Mucosa of rectum (tissue), 2 donors: ENCODE data around the gene VPS8.

Source experiments
- H3K27ac ChIP-seq, 2 donors: one replicate each; pipeline ENCODE4 v1.7.0; 2013; ENCODE audit warnings: inconsistent platforms in 2 of 2, low read depth in 2 of 2, low read length in 2 of 2
- H3K27me3 ChIP-seq, 2 donors: one replicate each; pipeline ENCODE4 v1.7.0; 2013; ENCODE audit warnings: low read length in 2 of 2; ENCODE audit not compliant: control insufficient read depth in 2 of 2, insufficient read depth in 2 of 2
- H3K36me3 ChIP-seq, 2 donors: one replicate each; pipeline ENCODE4 v1.7.0; 2013; ENCODE audit warnings: low read length in 2 of 2; ENCODE audit not compliant: control insufficient read depth in 2 of 2, insufficient read depth in 2 of 2
- H3K4me1 ChIP-seq, 2 donors: one replicate each; pipeline ENCODE4 v1.7.0; 2013; ENCODE audit warnings: low read length in 2 of 2, mild to moderate bottlenecking in 1 of 2; ENCODE audit not compliant: control insufficient read depth in 2 of 2, insufficient read depth in 2 of 2
- H3K4me3 ChIP-seq, 2 donors: one replicate each; pipeline ENCODE4 v1.7.0; 2013; ENCODE audit warnings: low read length in 2 of 2
- H3K9ac ChIP-seq, 2 donors: one replicate each; pipeline ENCODE4 v1.7.0; 2013; ENCODE audit warnings: low read length in 2 of 2, low read depth in 1 of 2, mild to moderate bottlenecking in 1 of 2
- H3K9me3 ChIP-seq, 2 donors: one replicate each; pipeline ENCODE4 v1.7.0; 2013; ENCODE audit warnings: low read length in 2 of 2; ENCODE audit not compliant: control insufficient read depth in 2 of 2
- donor health status: healthy.
- donor health status: Normal muscosa, but diverticular disease.

VPS8 gene

GRCh38 chr3:184771301-184772127 lies 40.5 kb upstream of the VPS8 start:
- Histone ChIP-seq H3K9me3 (no peaks in the 10 kb centered on the region), H3K27me3 (peaks cover 0 to 3% of the 10 kb centered on the region in 2 donors), H3K36me3 (no peaks in the 10 kb centered on the region), H3K27ac (peak overlapping the region; percentile 3 to 59), H3K4me1 (no peaks in the 10 kb centered on the region), H3K4me3 (no peak overlapping the region), H3K9ac (peak overlapping the region in 1 of 2 donors; percentile 17)

GRCh38 chr3:184772667-184773272 lies 39.2 kb upstream of the VPS8 start:
- Histone ChIP-seq H3K4me3 (no peak overlapping the region), H3K27ac (no peak overlapping the region)

GRCh38 chr3:184773283-184774186 lies 38.4 kb upstream of the VPS8 start:
- peaks cover 0 to 3% of the 10 kb centered on the region in 2 donors for H3K27me3 ChIP-seq
- no peak overlapping the region for H3K27ac ChIP-seq
- no peaks in the 10 kb centered on the region for H3K9me3 ChIP-seq
- no peak overlapping the region for H3K4me3 ChIP-seq
- H3K9ac ChIP-seq, result no peak overlapping the region
- no peaks in the 10 kb centered on the region for H3K36me3 ChIP-seq
- H3K4me1 ChIP-seq, result peaks cover 0 to 2% of the 10 kb centered on the region in 2 donors

More at GRCh38 chr3:184772667-184773272, 39.2 kb upstream of the VPS8 start:
- Histone ChIP-seq H3K36me3 (no peaks in the 10 kb centered on the region), H3K4me1 (peaks cover 0 to 2% of the 10 kb centered on the region in 2 donors), H3K27me3 (peaks cover 0 to 3% of the 10 kb centered on the region in 2 donors), H3K9ac (no peak overlapping the region), H3K9me3 (no peaks in the 10 kb centered on the region)

GRCh38 chr3:184776916-184777315 lies 35.0 kb upstream of the VPS8 start:
- H3K27ac ChIP-seq, result no peak overlapping the region
- H3K27me3 ChIP-seq, result no peaks in the 10 kb centered on the region
- no peaks in the 10 kb centered on the region for H3K36me3 ChIP-seq
- H3K9ac ChIP-seq, result no peak overlapping the region
- H3K9me3 ChIP-seq, result no peaks in the 10 kb centered on the region
- peaks cover 0 to 2% of the 10 kb centered on the region in 2 donors for H3K4me1 ChIP-seq
- no peak overlapping the region for H3K4me3 ChIP-seq

- no peaks in the 10 kb centered on the region for H3K9me3 ChIP-seq
- no peak overlapping the region for H3K27ac ChIP-seq
- peaks cover 0 to 2% of the 10 kb centered on the region in 2 donors for H3K4me1 ChIP-seq
- H3K27me3 ChIP-seq, result no peaks in the 10 kb centered on the region
- H3K9ac ChIP-seq, result no peak overlapping the region
- no peaks in the 10 kb centered on the region for H3K36me3 ChIP-seq
- no peak overlapping the region for H3K4me3 ChIP-seq
Measured at GRCh38 chr3:184777566-184778356, 34.2 kb upstream of the VPS8 start.

- H3K4me3 ChIP-seq, result no peak overlapping the region
- no peak overlapping the region for H3K9ac ChIP-seq
- no peak overlapping the region for H3K27ac ChIP-seq
- peaks cover 0 to 2% of the 10 kb centered on the region in 2 donors for H3K4me1 ChIP-seq
- no peaks in the 10 kb centered on the region for H3K9me3 ChIP-seq
- H3K36me3 ChIP-seq, result no peaks in the 10 kb centered on the region
- no peaks in the 10 kb centered on the region for H3K27me3 ChIP-seq
Measured at GRCh38 chr3:184778426-184779332, 33.3 kb upstream of the VPS8 start.

GRCh38 chr3:184780981-184781515 lies 30.9 kb upstream of the VPS8 start:
- no peaks in the 10 kb centered on the region for H3K9me3 ChIP-seq
- no peak overlapping the region for H3K9ac ChIP-seq
- H3K4me3 ChIP-seq, result no peak overlapping the region
- H3K27ac ChIP-seq, result no peak overlapping the region
- H3K36me3 ChIP-seq, result no peaks in the 10 kb centered on the region
- H3K4me1 ChIP-seq, result peaks cover 3 to 6% of the 10 kb centered on the region in 2 donors
- H3K27me3 ChIP-seq, result no peaks in the 10 kb centered on the region

- Histone ChIP-seq H3K27me3 (no peaks in the 10 kb centered on the region), H3K27ac (no peak overlapping the region), H3K9ac (no peak overlapping the region), H3K36me3 (no peaks in the 10 kb centered on the region), H3K9me3 (no peaks in the 10 kb centered on the region), H3K4me1 (peaks cover 8% of the 10 kb centered on the region in 2 donors), H3K4me3 (no peak overlapping the region)
Measured at GRCh38 chr3:184781801-184782200, 30.2 kb upstream of the VPS8 start.
